Measurements from ENCODE around the gene HELZ.
A peak's percentile ranks its signal among the peaks of the same experiment; 100 is the strongest.

Gene HELZ

DNA sequence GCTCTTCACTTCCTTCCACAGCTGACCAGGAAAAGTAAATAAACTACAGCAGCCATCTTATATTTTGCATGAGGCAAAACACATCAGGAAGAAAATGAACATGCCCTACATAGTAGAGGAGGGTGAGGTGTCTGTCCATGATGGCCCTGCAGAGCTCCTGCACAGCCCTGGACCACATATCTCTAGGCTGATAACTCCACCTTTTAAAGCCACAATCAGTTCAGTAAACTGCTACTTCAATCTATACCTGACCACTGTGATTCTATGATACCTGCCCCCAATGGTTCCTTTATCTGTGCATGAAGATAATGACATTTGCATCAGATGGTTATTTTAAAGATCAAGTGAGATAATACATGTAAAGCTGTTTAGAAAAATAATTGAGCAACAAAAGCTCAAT lies 82.2 kb downstream of the HELZ start:
- DNase-seq (ENCODE audit: low read depth) = no peak
- TF ChIP-seq, protein P1, sequence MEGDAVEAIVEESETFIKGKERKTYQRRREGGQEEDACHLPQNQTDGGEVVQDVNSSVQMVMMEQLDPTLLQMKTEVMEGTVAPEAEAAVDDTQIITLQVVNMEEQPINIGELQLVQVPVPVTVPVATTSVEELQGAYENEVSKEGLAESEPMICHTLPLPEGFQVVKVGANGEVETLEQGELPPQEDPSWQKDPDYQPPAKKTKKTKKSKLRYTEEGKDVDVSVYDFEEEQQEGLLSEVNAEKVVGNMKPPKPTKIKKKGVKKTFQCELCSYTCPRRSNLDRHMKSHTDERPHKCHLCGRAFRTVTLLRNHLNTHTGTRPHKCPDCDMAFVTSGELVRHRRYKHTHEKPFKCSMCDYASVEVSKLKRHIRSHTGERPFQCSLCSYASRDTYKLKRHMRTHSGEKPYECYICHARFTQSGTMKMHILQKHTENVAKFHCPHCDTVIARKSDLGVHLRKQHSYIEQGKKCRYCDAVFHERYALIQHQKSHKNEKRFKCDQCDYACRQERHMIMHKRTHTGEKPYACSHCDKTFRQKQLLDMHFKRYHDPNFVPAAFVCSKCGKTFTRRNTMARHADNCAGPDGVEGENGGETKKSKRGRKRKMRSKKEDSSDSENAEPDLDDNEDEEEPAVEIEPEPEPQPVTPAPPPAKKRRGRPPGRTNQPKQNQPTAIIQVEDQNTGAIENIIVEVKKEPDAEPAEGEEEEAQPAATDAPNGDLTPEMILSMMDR (conservative IDR thresholded peaks at IDR 0.05; ENCODE audit: control insufficient read depth, insufficient read depth, low read depth, low read length) = no peak
- no peak overlapping the region for H3K4me3 ChIP-seq (ENCODE audit: control insufficient read depth, low read depth, low read length)

DNA sequence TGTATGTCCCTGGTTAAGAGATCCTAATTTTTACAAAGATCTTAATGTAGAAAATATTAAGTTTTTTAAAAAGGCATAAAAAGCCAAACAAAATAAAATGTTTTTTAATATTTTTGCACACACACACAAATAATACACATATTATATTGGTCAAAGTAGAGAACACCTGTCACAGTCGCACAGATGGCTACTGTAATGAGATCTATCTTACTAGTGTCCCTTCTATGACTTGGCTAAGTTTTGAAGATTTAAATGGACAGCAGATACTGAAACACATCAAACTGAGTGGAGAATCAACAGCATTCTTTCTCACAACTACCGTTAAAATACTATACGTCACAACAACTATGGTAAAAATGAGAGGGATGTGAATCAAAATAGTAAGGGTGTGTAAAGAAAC lies 83.4 kb downstream of the HELZ start:
- no peak for DNase-seq (ENCODE audit: low read depth)
- H3K4me3 ChIP-seq (ENCODE audit: control insufficient read depth, low read depth, low read length) = no peak overlapping the region
- TF ChIP-seq, protein P1 (conservative IDR thresholded peaks at IDR 0.05; ENCODE audit: control insufficient read depth, insufficient read depth, low read depth, low read length) = no peak

DNA sequence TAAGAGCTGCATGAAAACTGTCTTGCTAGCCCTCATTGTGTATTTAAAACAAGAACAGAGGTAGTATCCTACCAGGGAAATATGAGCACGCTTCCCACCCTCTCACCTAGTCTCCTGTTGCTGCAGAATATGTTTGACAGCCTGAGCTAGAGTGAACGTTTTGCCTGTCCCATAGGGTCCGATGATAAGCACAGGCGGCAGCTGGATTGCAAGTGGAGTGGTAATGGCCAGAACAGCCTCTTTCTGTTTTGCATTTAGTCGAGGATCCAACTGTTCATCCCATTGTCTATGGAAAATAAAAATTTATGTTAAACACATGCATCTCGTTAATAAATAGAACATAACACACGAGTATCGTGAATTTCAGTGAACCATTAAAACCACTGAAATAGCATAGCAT lies 84.2 kb downstream of the HELZ start:
- TF ChIP-seq, protein P1 (conservative IDR thresholded peaks at IDR 0.05; ENCODE audit: control insufficient read depth, insufficient read depth, low read depth, low read length) = no peak
- DNase-seq (ENCODE audit: low read depth) = no peak
- no peak overlapping the region for H3K4me3 ChIP-seq (ENCODE audit: control insufficient read depth, low read depth, low read length)

DNA sequence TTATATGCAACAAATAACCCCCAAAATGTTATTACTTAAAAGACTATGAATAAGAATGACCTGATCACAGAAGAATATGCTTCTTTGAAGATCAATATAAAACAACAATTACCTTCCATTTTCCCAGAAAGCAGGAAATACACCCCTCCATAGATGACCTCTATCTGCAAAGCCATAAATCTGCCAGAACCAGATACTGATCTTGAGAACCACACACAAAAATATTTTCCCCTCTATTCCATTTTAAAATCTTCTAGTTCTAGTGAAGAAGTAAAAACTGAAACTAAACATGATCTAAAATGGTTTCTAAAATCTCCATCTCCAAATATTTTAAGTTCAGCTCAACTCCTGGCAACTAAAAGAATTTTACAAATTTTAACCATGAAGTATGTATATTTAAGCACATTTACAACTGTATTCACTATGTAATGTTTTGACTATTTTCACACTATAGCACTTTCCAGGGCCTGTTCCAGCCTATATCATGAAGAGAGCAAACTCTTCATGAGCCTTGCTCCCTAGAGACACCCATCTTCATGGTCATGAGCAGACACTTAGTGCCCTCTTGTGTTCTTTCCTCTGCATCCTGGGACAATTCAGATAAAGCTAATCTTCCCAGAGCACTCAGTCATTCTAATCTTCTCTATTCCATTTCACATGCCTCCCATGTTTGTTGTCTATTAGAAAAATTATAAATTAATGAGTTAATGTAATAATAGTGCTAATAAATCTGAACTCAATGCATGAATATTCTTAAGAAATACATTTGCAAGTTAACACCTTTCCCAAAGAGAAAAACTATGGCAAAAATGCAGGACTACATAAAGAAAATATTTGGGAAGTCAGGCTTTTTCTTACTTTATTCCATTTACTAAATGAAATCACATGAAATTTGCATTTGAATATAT lies 87.0 kb downstream of the HELZ start:
- peak; percentile 69 for DNase-seq (ENCODE audit: low read depth)
- H3K4me3 ChIP-seq (ENCODE audit: control insufficient read depth, low read depth, low read length) = no peak overlapping the region
- TF ChIP-seq, protein P1 (conservative IDR thresholded peaks at IDR 0.05; ENCODE audit: control insufficient read depth, insufficient read depth, low read depth, low read length) = peak; percentile 44

DNA sequence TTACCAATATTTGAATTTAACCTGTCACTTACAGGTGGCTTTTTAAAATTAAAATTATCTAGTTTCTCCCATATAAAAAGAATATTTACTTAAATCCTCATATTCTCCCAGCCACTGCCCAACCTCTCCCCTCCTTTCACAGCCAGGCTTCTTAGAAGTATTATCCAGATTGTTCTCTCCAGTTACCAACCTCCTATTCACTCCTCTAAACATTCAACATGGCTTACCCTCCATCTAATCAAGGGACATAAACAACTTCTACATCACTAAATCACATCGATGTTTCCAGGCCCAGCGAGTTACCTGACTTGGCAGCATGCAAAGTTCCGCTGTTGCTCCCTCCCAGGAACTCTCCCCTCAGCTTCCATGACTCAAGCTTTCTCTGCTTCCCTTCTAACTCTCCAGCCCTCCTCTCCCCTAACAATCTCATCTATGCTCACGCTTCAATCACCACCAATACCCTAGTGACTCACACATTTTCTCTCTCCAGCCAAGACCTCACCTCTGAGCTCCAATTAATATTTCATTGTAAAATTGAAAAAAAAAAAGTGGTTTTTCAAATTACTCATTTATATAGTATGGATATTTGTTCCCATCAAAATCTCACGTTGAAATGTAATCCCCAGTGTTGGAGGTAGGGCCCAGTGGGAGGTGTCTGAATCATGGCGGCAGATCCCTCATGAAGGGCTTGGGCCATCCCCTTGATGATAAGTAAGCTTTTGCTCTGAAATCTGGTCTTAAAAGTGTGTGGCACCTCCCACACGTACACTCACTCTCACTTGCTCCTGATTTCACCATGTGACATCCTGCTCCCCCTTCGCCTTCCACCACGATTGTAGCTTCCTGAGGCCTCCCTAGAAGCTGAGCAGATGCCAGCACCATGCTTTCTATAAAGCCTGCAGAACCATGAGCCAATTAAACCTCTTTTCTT lies 88.5 kb downstream of the HELZ start:
- TF ChIP-seq, protein P1 (conservative IDR thresholded peaks at IDR 0.05; ENCODE audit: control insufficient read depth, insufficient read depth, low read depth, low read length) = no peak
- no peak overlapping the region for H3K4me3 ChIP-seq (ENCODE audit: control insufficient read depth, low read depth, low read length)
- peak; percentile 37 for DNase-seq (ENCODE audit: low read depth)

DNA sequence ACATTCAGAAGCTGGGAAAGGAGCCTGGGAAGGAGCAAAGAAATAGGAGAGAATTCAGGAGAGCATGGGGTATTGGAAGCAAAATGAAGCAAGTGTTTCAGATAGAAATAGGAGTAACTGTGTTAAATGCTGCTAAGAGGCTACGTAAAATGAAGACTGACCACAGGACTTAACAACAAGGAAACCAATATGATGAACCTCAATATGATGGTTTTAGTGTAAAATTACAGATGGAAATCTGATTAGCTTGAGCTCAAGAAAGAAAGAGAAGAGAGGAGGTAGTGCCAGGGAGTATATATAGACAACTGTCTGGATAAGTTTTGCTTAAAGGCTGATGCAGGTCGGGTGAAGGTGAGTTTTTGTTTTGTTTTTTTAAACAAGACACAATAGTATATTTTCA lies 92.2 kb downstream of the HELZ start:
- no peak for DNase-seq (ENCODE audit: low read depth)
- TF ChIP-seq, protein P1 (conservative IDR thresholded peaks at IDR 0.05; ENCODE audit: control insufficient read depth, insufficient read depth, low read depth, low read length) = no peak
- H3K4me3 ChIP-seq (ENCODE audit: control insufficient read depth, low read depth, low read length) = no peak overlapping the region
